GM15510 (cell line): ENCODE measurements around the gene ULK4.

Experiments
- POLR2A ChIP-seq: IDR thresholded peaks from 3 replicates; pipeline ENCODE4 v1.6.1; 2011; ENCODE audit warnings: borderline replicate concordance; ENCODE audit not compliant: insufficient read length; ENCODE audit errors: extremely low read depth

Gene ULK4

DNA sequence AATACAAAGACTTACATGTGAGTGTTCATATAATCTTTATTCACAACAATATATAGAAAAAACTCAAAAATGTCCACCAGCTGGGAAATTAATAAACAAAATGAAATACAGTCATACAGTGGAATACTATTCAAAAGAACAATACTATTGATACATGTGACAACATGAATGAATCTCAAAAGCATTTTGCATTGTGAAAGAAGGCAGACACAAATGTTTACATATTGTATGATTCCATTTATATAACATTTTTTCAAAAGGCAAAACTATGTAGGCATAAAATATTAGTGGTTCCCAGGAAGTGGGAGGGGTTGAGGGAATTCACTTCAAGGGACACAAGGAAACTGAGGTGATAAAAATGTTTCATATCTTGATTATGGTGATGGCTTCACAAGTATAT is 459.4 kb downstream of the ULK4 start:
- no peak for TF ChIP-seq POLR2A

DNA sequence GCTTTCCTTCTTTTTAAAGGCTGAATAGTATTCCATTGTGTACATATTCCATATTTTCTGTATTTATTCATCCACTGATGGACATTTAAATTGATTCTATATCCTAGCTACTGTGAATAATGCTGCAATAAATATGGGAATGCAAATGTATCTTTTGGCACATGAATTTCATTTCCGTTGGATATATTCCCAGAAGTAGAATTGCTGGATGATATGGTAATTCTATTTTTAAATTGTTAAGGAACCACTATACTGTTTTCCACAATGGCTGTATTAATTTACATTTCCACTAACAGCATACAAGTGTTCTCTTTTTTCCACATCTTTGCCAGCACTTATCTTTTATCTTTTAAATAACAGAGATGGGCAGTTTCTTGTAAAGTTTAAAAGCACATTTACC is 459.9 kb downstream of the ULK4 start:
- no peak for TF ChIP-seq POLR2A

DNA sequence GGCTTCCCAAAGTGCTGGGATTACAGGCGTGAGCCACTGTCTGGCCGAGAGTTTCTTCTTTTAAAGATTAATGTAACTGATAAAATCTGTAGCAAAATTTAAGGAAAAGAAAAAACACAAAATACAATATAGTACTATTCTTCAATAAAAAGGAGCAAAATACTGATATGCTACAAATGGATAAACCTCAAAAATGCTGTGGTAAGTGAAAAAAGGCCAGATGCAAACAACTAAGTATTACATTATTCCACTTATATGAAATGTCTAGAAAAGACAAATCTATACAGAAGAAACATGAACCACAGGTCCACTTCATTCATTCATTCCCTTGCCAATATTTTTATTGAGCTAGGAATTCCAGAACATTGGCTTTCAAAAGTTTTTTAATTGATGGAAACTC is 463.1 kb downstream of the ULK4 start:
- TF ChIP-seq POLR2A, result no peak

DNA sequence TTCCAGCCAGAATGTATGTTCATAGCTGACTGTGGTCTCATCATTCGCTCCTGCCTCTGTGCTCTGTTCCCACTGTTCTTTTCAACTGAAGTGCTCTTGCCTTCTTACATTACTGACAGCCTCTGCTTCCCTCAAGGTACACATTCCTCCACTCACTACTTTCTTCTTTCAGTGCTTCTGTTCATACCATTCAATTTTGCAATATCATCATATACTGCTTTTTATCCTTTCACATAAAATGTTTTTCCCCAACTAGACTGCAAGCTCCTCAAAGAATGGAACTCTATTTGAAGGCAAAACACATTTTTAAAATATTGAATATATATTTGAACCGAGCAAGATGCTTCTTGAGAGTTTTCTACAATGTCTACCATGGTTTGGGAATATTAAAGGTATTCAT is 471.5 kb downstream of the ULK4 start:
- no peak for TF ChIP-seq POLR2A

DNA sequence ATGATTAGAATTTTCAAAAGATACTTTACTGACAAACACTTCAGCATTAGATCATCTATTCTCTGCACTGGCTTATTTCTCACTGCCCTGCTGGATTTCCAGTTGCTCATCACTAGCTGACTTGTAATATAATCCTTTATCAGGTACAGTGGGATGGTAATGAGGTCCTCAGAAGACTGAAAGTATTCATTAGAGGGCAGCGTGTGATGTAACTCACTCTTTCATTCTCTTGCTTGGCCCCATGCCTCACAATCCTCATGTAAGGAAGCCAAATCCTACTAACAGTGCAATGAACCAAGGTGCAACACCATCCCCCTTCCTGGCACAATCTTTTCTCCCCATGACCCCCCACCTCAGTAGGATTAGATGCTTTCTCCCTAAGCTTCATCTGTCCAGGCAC is 472.7 kb downstream of the ULK4 start:
- TF ChIP-seq POLR2A, result no peak

DNA sequence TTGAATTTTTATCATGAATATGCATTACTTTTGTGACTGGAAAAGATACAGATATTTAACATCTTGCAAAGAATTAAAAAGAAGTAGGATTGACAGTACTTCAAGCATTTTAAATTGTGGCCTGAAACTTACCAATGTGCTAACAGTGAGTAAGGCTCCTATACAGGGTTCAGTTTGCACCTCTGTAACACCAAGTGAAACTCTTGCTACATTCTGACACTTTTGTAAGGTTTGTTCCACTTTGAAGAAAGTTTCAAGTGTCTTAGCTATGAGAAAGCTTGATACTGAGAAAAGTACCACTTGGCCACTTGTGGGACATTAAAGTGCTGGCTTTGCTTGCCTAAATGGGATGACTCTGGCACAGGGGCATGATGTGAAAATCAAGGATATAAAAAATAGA is 473.4 kb downstream of the ULK4 start:
- no peak for TF ChIP-seq POLR2A

DNA sequence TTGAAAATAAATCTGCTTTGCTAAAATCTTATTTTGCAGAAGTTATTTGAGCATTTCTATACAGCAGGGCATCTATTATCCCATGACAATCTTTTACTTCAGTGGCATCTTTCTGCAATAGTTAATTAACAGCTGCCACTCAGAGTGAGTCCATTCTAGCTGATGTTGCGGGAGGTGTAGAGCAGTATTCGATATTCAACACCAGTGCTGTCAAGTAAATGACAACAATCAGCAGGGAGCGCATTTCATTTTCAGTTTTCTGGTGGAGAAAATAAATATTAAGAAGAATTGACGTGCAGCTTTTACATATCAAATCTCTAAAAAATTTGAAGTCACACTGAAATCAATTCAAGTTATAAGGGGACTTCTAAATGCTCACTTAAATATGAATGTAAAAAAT is 476.4 kb downstream of the ULK4 start:
- TF ChIP-seq POLR2A, result no peak

DNA sequence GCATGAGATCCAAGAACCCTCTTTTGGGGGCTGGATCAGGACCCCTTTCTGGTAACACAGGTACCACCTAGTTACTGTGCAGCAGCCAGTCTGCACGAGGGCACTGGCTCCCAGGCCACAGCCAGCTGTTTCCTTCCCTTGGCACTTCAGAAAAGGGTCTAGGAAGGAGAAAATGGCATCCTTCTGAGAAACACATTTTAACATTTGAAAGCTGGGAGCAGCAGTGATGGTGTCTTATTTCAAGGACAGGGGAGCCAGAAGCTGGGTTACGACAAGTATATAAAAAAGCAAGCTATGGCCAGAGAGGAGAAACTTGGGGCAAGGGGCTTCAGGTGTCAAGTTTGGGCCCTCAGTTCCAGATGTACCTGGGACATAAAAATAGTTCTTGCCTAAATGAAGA is 479.8 kb downstream of the ULK4 start:
- TF ChIP-seq POLR2A, result no peak

DNA sequence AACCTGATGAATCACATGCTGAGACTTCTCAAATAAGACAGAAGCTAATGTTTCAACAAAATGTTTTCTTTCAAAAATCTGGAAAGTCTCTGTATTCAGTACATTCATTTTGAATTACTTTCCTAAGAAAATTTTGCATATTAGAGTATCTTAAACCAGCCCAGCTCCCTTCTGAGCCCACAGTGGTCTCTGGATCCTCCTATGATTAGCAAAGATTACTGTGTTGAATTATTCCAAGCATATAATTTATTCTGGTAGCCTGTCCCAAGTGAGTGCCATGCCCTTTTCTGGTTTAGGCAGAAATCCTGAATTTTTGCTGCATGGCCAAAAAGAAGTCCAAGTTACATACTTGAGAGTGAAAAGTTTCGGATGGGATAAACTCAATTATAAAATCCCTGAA is 483.6 kb downstream of the ULK4 start:
- no peak for TF ChIP-seq POLR2A

DNA sequence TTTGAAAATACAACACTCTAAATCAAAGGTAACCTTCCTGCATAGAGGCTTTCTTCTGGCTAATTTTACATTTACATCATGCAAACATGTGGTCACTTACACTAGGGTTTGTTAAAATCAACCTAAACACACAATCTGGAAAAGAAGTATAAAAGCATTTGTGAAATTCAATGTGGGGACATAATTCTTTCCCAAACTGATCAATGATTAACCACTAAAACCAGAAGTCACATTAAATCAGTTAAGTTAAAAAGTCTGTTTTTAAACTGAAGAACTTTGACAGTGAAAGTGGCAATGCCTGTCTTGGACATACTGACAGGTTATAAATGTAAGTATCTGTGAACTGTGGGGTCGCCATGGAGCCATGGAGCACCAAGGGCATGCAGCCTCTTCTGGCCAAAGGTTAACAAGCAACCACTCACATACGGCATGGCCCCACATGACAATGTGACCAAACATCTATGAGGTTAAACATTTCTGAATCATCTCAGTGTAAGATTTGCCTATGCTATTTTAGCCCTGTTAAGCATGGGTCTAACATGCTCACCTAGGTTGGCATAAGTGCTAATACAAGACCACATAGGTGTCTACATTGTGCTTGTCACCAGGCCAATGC is 484.4 kb downstream of the ULK4 start:
- no peak for TF ChIP-seq POLR2A

DNA sequence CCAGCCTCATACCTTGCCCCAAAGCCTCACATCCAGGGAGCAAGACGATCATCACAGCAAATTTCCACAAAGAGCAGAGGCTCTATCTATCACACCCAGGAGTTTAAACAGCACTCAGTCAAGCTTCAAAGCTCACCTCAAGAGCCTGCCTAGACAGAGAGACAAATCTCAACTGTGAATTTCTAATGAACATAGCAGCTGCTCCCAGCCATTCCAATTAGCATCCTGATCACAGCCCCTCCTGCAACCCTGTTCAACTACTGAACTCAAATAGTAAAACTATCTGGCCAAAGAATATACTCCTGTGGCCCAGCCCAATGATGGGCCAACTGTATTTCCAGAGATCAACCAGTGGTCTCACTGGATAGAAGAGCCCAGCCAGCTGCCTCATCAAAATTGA is 492.8 kb downstream of the ULK4 start:
- TF ChIP-seq POLR2A, result no peak

DNA sequence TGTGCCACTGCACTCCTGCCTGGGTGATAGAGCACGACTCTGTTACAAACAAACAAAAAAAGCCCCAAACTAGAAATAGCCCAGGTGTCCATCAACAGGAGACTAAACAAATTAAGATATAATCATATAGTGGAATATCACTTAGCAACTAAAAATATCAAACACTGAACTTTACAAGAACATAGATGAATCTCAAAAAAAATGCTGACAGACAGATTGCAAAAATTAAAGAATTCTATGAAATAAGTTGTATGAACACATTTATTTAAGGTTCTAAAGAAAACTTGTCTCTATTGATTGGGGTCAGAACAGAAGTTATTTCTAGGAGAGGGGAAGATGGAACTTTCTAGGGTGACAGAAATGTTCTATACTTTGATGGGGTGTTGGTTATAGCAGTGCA is 494.4 kb downstream of the ULK4 start:
- no peak for TF ChIP-seq POLR2A

DNA sequence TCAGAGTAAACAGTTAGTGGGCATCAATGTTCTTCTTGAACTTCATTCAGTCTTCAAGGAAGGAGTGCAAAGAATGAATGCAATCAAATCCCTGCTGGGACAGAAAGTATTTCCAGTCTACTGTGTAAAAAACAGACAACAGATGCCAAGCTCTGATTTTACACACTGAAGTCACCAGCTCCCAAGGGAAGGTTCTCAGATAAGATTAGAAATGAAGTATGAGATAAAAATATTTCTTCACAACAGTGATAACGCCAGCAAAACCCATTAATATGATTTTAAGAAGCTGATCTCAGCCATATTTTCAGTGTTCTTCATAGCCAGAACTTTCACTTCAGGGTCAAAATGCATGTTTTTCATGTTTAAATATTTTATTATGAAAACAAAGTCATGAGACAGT is 497.0 kb downstream of the ULK4 start:
- TF ChIP-seq POLR2A, result no peak

DNA sequence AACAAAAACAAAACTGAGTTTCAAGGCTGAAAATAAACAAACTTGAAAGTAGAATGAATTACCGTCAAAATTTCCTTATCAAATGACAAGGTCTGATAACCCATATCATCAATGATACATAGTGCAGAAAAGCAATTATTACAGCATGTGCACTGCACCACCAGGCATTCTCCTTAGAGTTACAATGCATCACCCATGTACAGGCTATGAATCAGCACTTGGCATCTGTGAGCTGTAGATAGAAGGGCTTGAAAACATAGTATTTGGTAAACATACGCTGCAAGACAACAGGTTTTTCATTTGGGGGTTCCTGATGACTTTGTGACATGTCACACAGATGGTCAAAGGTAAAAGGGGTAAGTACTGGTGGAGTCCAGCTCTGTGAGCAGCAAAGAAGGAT is 497.5 kb downstream of the ULK4 start:
- TF ChIP-seq POLR2A, result no peak

DNA sequence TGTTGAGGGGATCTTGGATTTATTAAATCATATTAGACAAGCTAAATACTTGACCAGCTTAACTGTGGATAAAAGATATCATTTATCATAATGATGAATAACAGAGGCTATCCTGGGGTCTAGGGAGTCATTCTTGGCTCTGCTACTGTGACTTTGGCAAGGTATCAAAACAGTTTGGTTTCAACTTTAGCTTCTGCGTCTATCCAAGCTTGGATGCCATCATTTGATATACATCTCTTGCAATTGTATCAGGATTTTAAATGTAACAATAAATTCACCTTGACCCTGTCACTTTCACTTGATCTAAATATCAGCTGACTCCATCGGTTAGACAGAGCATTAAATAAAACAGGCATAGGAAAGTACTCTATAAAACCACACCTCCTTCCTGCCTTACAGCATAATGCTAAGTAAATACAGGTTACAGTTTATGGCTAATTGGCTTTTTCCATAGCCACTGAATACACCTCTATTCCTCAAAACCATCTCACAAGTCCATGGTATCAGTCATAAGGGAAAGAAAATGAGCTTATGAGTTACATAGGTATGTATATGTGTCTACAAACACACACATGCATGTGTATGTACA is 499.7 kb downstream of the ULK4 start:
- TF ChIP-seq POLR2A, result no peak

DNA sequence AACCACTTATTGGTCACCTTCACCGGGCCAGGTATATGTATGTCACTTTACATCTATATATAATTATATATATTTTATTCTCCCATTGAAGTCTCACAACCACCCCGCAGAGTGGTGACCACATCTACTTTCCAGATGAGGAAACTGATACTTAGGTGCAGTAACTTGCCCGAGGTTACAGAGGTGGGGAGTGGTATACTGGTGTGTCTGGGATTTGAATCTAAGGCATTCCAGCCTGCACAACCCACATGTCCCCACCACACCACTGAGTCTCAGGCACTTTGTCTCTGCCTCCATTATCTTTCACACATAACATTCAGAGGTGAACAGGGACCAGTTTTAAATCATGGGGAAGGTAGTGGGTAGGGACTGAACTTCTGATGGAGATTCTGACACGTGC is 501.2 kb downstream of the ULK4 start:
- no peak for TF ChIP-seq POLR2A

DNA sequence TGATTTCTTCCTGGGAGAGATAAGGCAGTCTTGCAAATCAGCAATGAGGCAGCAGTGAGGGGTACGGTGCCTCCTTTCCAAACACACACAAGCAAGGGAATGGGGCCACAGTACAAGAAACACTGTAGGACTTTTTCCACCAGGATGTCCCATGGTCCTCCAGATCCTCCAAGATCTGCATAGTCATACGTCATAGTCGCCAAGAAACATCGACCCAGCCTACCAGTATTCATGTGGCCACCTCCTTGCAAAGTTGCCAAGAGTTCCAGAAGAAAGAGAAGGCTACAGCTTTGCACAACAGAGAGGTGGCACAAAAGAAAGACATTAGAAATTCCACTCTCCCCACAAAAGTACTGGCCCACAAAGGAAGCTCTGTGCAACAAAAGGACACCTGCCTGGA is 504.7 kb downstream of the ULK4 start:
- TF ChIP-seq POLR2A, result no peak
